ENCODE data around the gene PDE10A. TPM values are rescaled to one million over a fixed set of nuclear protein-coding genes. Genes with fewer than 3 reads are reported as not detected.
"Not testable (repeated sequence)": the region's sequence is repeated elsewhere in the genome, so short reads cannot be mapped to it uniquely, and the experiment has no call there.

The PDE10A gene
- total RNA-seq, 1 donor from 2014 or later, result 0.79 TPM

DNA sequence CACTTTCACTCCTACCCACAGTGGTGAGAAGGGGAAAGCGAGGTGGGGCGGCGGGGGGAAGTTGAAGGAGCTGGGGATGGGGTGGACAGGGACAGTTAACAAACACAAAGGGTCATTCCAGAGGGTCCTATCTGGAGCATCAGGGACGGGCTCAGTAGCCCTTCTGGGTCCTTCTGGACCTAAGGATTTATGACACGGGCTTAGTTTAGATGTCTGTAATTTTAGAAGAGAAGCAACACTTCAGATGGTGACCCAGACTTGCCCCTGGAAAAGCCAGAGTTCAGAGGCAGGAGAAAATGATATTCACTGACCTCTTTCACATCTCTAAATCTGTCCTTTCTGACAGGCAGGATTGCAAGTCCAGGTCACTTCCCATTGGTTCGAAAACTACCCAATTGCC is 36.3 kb downstream of the PDE10A start:
- DNase-seq (ENCODE audit: low read depth) (no peak), FAIRE-seq (no peak)
- Histone ChIP-seq H3K36me3 (ENCODE audit: control insufficient read depth, insufficient read depth, low read length) (no peaks in the 10 kb centered on the region), H3K27me3 (ENCODE audit: control insufficient read depth, insufficient read depth, low read length) (no peaks in the 10 kb centered on the region), H3K4me3 (ENCODE audit: low read depth, low read length) (no peak overlapping the region)
- TF ChIP-seq, protein P1, sequence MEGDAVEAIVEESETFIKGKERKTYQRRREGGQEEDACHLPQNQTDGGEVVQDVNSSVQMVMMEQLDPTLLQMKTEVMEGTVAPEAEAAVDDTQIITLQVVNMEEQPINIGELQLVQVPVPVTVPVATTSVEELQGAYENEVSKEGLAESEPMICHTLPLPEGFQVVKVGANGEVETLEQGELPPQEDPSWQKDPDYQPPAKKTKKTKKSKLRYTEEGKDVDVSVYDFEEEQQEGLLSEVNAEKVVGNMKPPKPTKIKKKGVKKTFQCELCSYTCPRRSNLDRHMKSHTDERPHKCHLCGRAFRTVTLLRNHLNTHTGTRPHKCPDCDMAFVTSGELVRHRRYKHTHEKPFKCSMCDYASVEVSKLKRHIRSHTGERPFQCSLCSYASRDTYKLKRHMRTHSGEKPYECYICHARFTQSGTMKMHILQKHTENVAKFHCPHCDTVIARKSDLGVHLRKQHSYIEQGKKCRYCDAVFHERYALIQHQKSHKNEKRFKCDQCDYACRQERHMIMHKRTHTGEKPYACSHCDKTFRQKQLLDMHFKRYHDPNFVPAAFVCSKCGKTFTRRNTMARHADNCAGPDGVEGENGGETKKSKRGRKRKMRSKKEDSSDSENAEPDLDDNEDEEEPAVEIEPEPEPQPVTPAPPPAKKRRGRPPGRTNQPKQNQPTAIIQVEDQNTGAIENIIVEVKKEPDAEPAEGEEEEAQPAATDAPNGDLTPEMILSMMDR (IDR thresholded peaks at IDR 0.05; ENCODE audit: insufficient read depth, low read length, severe bottlenecking), result no peak

DNA sequence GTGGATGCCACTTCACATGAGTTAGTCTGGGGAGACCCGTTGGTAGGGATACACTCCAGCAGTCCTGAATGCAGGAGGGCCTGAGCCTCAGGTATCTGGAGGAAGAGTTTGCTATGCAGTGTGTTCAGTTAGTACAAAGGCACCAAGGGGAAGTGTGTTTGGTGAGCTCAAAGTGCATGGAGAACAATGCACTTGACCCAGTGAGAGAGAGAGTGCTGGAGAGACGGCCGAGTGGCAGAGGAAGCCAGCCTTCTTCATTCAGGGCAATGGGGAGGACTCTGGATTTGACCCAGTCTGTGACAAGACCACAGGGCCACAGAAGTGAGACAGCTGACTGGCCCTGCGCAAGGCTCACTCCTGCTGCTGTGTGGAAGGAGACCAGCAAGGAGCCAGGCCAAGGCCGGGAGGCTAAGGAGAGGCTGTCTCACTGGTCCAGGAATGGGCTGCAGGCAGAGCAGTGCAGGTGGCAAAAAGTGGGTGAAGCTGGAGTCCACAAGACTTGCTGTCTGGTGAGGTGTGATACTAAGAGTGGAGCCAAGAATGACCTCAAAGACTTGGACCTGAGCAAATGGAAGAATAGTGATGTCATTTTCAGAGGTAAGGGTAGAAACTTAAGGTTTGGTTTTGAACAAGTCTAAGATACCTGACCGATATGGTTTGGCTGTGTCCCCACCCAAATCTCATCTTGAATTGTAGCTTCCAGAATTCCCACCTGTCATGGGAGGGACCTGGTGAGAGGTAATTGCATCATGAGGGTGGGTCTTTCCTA is 38.0 kb downstream of the PDE10A start:
- FAIRE-seq, result no peak
- Histone ChIP-seq H3K36me3 (ENCODE audit: control insufficient read depth, insufficient read depth, low read length) (no peaks in the 10 kb centered on the region), H3K4me3 (ENCODE audit: low read depth, low read length) (no peak overlapping the region), H3K27me3 (ENCODE audit: control insufficient read depth, insufficient read depth, low read length) (no peaks in the 10 kb centered on the region)
- DNase-seq (ENCODE audit: low read depth), result no peak
- TF ChIP-seq, protein P1 (IDR thresholded peaks at IDR 0.05; ENCODE audit: insufficient read depth, low read length, severe bottlenecking), result no peak

DNA sequence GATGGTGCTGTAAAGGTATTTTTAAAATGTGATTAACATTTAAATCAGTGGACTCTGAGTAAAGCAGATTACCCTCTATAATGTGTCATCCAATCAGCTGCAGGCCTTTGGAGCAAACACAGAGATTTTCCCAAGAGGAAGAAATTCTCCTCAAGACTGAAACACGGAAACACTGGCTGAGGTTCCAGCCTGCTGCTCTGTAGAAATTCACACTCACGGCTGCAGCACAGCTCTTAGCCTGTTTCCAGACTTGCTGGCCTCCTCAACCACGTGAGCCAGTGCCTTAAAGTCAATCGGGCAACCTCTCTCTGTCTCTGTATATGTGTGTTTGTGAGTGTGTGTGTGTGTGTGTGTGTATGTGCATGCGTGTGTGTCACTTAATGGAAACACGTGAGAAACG is 41.1 kb downstream of the PDE10A start:
- TF ChIP-seq, protein P1 (IDR thresholded peaks at IDR 0.05; ENCODE audit: insufficient read depth, low read length, severe bottlenecking), result no peak
- DNase-seq (ENCODE audit: low read depth) (no peak), FAIRE-seq (no peak)
- no peak overlapping the region for H3K4me3 ChIP-seq (ENCODE audit: low read depth, low read length)
- H3K36me3 ChIP-seq (ENCODE audit: control insufficient read depth, insufficient read depth, low read length), result no peaks in the 10 kb centered on the region
- H3K27me3 ChIP-seq (ENCODE audit: control insufficient read depth, insufficient read depth, low read length), result no peaks in the 10 kb centered on the region

GRCh38 chr6:165618891-165619290 is 44.1 kb downstream of the PDE10A start:
- not testable (repeated sequence) for H3K27me3 ChIP-seq (ENCODE audit: control insufficient read depth, insufficient read depth, low read length); H3K4me3 ChIP-seq (ENCODE audit: low read depth, low read length); DNase-seq (ENCODE audit: low read depth); H3K36me3 ChIP-seq (ENCODE audit: control insufficient read depth, insufficient read depth, low read length)
- FAIRE-seq, result peak; percentile 97

DNA sequence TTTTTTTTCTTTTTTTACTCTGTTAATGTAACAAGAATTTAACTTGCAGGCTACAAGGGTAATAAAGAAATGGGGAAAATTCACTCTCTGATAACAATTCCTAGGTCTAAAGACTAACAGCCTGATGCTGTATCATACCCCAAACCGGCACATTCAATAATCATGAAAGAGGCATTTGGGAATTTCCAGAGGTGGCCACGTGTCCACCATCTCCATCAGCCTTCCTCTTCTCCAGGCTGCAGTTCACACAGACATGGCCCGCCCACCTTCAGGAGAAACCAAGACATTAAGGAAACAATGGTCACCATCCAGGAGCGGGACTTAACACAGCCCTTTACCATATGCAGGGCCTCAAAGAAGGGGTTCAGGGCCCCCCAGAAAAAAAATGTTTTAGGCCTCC is 44.8 kb downstream of the PDE10A start:
- Histone ChIP-seq H3K4me3 (ENCODE audit: low read depth, low read length) (no peak overlapping the region), H3K27me3 (ENCODE audit: control insufficient read depth, insufficient read depth, low read length) (no peaks in the 10 kb centered on the region), H3K36me3 (ENCODE audit: control insufficient read depth, insufficient read depth, low read length) (no peaks in the 10 kb centered on the region)
- TF ChIP-seq, protein P1 (IDR thresholded peaks at IDR 0.05; ENCODE audit: insufficient read depth, low read length, severe bottlenecking), result no peak
- FAIRE-seq (no peak), DNase-seq (ENCODE audit: low read depth) (no peak)

- FAIRE-seq, result no peak
- H3K36me3 ChIP-seq (ENCODE audit: control insufficient read depth, insufficient read depth, low read length), result no peaks in the 10 kb centered on the region
- no peak for DNase-seq (ENCODE audit: low read depth)
- no peak overlapping the region for H3K4me3 ChIP-seq (ENCODE audit: low read depth, low read length)
- TF ChIP-seq, protein P1 (IDR thresholded peaks at IDR 0.05; ENCODE audit: insufficient read depth, low read length, severe bottlenecking), result no peak
- H3K27me3 ChIP-seq (ENCODE audit: control insufficient read depth, insufficient read depth, low read length), result no peaks in the 10 kb centered on the region
Measured at GRCh38 chr6:165617528-165617927, 45.5 kb downstream of the PDE10A start.
